Measurements from ENCODE around the gene BLVRB.

- TF ChIP-seq POLR2AphosphoS5 (IDR thresholded peaks at IDR 0.05; ENCODE audit: borderline replicate concordance, low read depth, low read length) (no peak), EZH2 (IDR thresholded peaks at IDR 0.05) (no peak)
These were observed 50.7 kb downstream of the BLVRB start for GRCh38 chr19:40414542-40415535.

Measured in SK-N-MC (cell line).